ENCODE results near the gene CEACAM16. TPM values are rescaled to one million over a fixed set of nuclear protein-coding genes. Genes with fewer than 3 reads are reported as not detected.
"Not testable (repeated sequence)": the region's sequence is repeated elsewhere in the genome, so short reads cannot be mapped to it uniquely, and the experiment has no call there.

The CEACAM16 gene
- total RNA-seq, 1 experiment from 2014 or later: not detected

DNA sequence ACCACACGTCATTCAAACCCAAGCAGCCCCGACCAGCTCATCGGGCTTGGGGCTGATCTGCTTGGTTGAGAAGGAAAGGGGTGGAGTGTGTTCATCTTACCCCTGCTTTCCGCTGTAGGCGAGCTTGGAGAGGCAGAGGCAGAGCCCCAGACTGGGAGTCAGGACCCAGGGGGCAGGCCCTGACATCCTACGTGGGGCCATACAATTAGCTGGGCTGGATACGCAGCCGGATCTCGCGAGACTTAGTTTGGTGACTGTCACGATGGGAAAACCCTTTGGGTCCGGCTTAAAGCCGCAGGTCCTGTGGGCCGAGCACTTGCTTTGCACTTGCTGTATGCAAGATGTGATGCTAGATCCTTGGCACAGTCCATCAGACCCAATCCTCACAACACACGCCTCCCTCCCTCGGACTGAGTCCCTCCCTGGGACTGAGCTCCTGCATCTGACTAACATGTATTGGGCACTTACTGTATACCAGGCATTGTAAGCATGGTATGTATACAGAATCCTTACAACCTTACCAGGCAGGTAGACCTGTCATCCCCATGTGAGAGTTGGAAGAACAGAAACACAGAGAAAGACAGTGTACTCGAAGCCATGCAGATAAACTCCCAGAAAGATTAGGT, 3.7 kb downstream of the CEACAM16 start:
- DNase-seq (ENCODE audit: low read depth): no peak

DNA sequence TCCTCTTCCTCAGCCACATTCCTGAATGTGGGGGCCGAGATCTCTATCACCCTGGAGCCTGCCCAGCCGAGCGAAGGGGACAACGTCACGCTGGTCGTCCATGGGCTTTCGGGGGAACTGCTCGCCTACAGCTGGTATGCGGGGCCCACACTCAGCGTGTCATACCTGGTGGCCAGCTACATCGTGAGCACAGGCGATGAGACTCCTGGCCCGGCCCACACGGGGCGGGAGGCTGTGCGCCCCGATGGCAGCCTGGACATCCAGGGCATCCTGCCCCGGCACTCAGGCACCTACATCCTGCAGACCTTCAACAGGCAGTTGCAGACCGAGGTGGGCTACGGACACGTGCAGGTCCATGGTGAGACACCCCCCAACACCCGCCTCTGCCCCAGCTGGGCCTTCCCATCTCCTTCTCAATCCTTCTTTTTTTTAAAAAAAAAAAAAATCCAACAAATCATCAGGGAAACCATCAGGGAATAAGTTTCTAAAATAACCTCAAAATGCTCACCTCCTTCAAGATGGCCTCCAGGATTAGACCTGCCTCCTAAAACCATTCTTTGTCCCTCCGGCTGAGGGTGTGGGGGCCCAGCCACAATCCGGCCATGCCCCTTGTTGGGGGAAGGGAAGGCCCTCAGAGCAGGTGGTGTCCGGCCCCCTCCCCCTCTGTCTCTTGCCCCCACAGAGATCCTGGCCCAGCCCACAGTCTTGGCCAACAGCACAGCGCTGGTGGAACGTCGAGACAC, 4.6 kb downstream of the CEACAM16 start:
- DNase-seq (ENCODE audit: low read depth): no peak

DNA sequence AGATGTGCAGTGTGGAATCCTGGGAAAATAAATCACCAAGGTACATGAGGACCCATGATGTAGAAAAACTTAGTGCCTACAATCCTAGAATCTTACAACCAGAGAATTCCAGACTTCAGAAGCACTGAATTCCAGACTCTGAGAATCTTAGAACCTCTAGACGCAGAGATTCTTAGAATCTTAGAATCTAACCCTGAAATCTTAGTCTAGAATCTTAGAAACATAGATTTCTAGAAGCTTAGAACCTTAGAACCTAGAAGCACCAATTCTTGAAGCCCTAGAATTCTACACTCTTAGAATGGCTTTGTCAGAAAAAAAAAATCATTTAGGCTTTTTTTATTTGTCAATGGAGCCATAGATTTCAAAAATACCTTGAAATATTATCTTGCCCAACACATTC, 6.0 kb downstream of the CEACAM16 start:
- no peak for DNase-seq (ENCODE audit: low read depth)

DNA sequence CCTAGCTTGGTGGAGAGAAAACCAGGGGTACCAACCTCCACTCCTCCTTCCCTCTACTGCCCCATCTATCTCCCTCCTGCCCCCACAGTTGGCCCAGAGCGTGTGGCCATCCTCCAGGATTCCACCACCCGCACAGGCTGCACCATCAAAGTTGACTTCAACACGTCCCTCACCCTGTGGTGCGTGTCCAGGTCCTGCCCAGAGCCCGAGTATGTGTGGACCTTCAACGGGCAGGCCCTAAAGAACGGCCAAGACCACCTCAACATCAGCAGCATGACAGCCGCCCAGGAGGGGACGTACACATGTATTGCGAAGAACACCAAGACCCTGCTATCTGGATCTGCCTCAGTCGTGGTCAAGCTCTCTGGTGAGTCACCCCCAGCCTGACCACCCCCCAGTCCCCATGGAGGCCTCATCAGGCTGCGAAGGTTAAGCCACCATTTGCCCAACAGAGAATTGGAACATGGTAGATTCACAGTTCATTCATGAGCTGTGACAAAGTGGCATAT, 6.6 kb downstream of the CEACAM16 start:
- no peak for DNase-seq (ENCODE audit: low read depth)

DNA sequence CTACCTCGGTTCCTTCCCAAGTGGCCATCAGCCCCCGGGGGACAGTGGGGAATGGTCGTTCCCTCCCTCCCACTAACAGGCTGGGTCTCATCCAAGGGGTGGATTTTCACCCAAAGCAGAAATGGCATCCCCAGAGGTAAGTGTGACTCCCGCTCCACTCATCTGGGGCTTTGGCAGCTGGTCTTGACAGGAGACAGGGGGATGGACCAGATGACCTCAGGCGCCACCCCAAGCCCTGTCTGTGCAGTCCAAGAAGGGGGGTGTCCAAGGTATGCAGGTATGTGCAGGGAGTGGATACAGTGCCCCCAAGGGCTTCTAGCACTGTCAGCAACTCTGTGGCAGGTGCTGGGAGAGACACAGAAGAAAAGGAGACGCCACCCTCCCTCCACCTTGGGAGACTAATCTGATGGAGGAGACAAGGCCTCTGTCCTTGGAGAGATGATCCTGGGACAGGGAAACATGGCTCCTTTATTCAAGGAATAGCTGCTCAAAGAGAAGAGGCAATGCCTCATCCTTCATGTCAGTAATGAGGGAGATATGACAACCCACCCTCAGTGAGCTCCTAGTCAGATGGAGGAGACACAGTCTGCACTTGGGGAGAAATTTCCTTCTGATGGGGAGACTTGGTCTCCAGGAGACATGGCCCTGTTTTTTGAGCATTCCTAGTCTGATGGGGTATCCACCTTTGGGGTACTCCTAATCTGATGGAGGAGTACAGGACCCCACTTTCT, 7.7 kb downstream of the CEACAM16 start:
- no peak for DNase-seq (ENCODE audit: low read depth)

DNA sequence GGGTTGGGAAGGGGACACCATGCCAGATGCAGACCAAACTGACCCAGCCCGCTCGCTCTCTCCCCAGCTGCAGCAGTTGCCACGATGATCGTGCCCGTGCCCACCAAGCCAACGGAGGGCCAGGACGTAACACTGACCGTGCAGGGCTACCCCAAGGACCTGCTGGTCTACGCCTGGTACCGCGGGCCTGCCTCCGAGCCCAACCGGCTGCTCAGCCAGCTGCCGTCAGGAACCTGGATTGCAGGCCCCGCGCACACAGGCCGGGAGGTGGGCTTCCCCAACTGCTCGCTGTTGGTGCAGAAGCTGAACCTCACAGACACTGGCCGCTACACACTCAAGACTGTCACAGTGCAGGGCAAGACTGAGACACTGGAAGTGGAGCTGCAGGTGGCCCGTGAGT, 8.8 kb downstream of the CEACAM16 start:
- DNase-seq (ENCODE audit: low read depth): no peak

DNA sequence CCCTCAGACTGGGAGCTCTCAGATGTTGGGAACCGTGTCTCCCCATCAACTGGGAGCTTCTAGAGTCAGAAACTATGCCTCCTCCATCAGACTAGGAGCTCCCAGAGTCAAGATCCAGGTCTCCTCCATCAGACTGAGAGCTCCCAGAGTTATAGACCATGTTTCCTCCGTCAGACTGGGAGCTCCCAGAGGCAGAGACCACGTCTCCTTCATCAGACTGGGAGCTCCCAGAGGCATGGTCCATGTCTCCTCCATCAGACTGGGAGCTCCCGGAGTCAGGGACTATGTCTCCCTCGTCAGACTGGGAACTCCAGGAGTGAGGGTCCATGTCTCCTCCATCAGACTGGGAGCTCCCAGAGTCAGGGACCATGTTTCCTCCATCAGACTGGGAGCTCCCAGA, 10.0 kb downstream of the CEACAM16 start:
- DNase-seq (ENCODE audit: low read depth): no peak

DNA sequence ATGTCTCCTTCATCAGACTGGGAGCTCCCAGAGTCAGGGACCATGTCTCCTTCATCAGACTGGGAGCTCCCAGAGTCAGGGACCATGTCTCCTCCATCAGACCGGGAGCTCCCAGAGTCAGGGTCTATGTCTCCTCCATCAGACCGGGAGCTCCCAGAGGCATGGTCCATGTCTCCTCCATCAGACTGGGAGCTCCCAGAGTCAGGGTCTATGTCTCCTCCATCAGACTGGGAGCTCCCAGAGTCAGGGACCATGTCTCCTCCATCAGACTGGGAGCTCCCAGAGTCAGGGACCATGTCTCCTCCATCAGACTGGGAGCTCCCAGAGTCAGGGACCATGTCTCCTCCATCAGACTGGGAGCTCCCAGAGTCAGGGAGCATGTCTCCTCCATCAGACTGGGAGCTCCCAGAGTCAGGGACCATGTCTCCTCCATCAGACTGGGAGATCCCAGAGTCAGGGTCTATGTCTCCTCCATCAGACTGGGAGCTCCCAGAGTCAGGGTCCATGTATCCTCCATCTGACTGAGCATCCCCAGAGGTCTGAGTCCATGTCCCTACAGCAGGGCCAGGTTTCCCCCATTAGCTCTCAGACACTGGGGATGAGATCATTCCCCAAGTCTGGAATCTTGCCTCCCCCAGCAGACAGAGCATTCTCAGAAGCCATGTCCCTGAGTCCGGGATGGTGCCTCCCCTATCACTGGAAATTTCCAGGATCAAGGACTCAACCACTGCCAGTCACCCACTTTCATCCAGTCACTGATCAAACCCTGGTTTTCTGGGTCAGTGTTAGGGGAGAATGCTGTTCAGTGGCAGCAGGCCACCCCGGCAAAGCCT, 10.7 kb downstream of the CEACAM16 start:
- DNase-seq (ENCODE audit: low read depth): not testable (repeated sequence)

DNA sequence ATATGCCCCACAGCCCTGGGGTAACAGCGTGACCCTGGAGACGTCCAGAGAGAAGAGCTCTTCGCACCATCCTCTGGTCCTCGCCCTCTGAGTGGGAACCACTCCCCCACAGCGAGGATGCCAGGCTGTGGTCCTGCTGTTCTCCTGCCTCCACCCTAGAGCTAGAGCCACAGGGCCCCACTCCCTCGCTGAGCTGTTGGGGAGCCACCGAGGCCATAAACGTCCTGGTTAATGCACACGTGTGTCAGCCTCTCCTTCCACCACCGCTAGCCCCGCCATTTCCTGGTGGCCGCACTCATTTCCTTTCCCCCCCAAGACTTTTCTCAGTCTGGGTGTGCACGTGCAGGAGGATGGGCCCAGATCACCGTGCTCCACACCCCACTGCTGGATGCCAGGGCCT, 11.5 kb downstream of the CEACAM16 start:
- DNase-seq (ENCODE audit: low read depth): no peak

DNA sequence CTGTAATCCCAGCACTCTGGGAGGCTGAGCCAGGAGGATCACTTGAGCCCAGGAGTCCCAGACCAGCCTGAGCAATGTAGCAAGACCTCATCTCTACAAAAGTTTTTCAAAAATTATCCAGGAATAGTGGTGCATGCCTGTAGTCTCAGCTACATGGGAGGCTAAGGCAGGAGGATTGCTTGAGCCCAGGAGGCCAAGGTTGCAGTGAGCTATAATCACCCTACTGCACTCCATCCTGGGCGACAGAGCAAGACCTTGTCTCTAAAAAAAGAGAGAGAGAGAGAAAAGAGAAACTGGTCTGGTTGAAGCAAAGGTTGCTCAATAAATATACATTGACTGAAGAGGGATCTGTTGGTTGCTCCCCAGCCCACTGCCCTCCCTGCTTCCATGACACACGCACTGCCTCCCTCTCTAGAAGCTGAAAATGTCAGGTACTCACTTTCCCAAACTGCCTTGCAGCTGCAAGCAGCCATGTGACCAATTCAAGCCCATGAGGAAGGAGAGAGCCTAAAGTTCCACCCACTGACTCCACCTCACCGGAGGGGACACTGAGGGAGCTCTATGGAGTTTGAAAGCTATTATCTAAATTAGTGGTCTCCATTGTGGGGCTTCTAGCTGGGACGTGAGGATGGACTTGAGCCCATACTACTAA, 14.0 kb downstream of the CEACAM16 start:
- DNase-seq (ENCODE audit: low read depth): no peak

DNA sequence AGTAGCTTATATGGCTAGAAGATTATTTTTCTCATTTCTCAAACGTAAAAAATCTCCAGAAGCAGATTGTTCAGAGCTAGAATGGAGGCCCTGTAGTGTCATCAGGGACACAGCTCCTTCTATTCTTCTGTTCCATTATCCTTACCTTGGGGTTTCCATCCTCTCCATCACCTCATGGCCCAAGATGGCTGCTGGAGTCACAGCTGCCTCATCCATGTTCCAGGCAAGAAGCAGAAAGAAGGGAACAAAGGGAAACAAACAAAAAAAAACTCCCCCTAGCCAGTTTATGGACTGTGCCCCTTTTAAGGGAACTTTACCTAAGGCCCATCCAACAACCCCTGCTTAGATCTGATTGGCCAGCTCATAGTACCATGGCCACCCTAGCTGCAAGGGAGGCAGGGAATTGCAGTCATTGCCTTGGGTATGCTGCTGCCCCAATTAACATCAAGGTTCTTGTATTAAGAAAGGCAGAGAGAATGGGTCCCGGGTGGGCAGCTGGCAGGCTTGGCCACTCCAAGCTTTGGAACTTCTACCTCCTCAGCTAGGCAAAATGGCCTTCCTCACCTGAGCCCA, 15.7 kb downstream of the CEACAM16 start:
- no peak for DNase-seq (ENCODE audit: low read depth)

DNA sequence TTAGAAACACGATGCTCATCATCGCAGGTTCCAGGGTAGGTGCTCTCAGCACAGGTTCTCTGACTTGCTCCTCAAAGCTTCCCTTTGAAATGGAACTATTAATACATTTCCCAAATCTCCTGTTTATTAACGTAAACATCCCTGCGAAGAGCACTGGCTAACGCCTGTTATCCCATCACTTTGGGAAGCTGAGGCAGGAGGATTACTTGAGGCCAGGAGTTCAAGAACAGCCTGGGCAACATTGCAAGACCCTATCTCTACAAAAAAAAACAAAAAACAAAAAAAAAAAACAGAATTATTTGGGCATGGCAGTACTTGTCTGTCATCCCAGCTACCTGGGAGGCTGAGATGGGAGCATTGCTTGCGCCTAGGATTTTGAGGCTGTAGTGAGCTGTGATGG, 18.7 kb downstream of the CEACAM16 start:
- DNase-seq (ENCODE audit: low read depth): no peak

DNA sequence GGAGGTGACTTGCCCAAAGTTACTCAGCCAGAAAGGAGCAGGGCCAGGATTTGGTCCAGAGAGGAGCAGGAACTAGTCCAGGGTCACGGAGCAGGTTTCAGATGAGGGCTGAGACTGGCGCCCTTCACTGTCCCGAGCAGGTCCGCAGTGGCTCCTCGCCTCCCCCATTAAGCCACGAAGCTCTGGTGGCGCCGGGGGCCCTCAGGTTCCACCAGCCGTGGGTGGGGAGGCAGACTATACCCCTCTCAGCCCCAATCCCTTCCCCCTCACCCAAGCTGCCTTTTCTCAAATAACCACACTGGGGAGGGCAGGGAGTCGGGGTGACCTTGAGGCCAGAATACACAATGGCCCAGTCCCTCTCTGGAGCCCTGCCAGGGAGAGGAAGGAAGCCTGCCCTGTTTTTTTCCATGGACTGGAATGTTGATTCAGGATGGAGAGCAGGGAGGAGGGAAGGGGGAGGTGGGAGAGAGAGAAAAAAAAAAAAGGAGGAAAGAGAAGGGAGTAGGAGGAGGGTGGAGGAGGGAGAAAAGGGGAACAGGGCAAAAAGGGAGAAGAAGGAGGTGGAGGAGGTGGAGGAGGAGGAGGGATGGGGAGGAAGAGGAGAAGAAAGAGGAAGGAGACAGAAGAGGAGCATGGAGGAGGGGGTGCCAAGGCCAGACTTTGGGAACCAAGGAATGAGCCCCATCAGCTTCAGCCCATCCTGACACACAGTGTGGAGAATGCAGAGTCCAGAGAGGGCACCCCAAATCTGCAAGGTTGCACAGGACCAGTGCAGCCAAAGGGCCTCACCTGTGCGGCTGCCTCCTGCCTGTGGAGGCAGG, 19.7 kb downstream of the CEACAM16 start:
- DNase-seq (ENCODE audit: low read depth): peak; percentile 51

DNA sequence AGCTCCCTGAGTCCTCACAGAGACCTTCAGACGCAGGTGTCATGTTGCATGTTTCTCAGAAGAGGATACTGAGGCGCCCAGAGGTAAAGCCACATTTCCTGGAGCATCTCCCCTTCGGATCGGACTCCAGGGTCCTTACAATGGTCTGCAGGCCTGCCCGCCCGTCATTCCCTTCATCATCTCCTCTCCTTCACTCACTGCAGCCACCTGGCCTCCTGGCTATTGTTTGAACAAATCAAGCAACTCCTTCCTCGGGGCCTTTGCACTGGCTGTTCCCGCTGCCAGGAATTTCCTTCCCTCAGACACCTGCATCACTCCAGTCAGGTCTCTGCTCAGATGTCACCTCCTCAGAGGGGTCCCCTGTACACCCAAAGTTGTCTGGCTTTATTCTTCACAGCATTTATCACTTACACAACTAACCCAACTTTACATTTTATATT, 20.3 kb downstream of the CEACAM16 start:
- DNase-seq (ENCODE audit: low read depth): no peak

DNA sequence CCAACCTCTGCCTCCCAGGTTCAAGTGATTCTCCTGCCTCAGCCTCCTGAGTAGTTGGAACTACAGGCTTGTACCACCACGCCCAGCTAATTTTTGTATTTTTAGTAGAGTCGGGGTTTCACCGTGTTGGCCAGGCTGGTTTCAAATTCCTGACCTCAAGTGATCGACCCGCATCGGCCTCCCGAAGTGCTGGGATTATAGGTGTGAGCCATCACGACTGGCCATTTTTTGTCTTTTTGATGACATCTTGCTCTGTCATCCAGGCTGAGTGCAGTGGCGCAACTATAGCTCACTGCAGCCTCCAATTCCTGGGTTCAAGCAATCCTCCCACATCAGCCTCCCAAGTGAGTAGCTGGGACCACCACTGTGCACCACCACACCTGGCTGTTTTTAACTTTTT, 21.4 kb downstream of the CEACAM16 start:
- not testable (repeated sequence) for DNase-seq (ENCODE audit: low read depth)

DNA sequence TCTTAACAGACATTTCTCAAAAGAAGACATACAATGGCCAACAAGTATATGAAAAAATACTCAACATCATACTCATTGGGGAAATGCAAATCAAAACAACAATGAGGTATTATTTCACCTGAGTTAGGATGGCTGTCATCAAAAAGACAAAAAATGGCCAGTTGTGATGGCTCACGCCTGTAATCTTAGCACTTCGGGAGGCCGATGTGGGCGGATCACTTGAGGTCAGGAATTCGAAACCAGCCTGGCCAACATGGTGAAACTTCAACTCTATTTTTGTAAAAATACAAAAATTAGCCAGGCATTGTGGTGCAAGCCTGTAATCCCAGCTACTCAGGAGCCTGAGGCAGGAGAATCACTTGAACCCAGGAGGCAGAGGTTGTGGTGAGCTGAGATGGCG, 22.0 kb downstream of the CEACAM16 start:
- DNase-seq (ENCODE audit: low read depth): no peak

DNA sequence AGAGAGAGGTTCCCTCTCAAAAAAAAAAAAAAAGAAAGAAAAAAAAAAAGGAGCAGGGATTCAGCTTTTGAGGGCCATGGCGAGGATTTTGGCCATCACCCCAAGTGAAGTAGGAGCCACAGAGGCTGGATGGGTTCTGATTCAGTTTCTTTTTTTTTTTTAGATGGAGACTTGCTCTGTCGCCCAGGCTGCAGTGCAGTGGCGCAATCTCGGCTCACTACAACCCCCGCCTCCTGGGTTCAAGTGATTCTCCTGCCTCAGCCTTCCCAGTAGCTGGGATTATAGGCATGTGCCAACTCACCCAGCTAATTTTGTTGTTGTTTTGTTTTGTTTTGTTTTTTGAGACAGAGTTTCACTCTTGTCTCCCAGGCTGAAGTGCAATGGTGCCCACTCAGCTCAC, 22.4 kb downstream of the CEACAM16 start:
- DNase-seq (ENCODE audit: low read depth): not testable (repeated sequence)

DNA sequence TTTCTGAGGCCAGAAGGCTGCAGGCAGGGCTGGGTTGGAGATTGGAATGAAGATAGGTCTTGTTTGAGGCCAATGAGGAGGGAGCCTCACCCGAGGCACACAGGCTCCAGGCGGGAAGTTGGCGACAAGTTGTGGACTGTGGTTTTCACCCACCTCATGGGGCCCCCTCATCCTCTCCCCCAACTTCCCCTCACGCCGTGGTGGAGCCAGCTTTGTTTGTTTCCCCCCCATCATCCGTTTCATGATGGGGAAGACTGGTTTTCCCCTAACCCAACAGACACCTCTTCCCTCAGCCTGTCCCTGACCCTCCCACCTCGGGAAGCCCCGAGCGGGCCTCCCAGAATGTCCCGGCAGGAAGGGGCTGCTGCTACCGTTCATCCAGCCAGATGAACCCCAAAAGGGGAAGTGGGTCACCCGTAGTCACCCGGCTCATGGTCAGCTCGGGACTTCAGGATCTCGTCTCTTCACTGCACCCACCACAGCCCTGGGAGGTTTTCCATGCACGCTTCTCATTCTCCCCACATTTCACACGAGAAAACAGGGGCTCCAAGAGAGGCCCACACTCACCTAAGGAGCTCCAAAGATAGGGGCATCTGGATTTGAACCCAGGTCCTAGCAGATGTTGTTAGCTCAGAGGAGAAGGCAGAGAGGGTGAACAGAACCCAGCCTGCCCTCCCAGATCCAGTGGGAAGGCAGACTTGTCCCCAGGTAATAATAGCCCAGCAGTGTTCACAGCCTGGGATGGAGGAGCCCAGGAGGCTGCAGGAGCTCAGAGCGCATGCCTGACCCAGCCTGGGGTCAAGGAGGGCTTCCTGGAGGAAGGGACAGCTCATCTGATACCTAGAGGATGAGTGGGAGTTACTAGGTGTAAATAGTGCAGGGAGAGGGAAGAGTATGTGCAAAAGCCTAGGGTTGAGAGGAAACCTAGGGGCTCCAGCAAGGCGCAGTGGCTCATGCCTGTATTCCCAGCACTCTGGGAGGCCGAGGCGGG, 23.5 kb downstream of the CEACAM16 start:
- DNase-seq (ENCODE audit: low read depth): no peak

Measured in LHCN-M2 (cell line).